A549 treated with Hydrocortisone at 1 μM for 4 hours (cell line): ENCODE data around the gene ECHDC3. TPM values are rescaled to one million over a fixed set of nuclear protein-coding genes. Genes with fewer than 3 reads are reported as not detected.

Experiments
- total RNA-seq: library from RNA; stranded (reverse); fragments of 200-300 nt; extraction: Qiagen RNA extraction; gene quantifications from 5 replicates; pipeline ENCODE4 v1.2.3, GENCODE V29; 2022

Gene ECHDC3, protein sequence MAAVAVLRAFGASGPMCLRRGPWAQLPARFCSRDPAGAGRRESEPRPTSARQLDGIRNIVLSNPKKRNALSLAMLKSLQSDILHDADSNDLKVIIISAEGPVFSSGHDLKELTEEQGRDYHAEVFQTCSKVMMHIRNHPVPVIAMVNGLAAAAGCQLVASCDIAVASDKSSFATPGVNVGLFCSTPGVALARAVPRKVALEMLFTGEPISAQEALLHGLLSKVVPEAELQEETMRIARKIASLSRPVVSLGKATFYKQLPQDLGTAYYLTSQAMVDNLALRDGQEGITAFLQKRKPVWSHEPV
- total RNA-seq: 8.9 to 10.9 TPM (median 10.2 TPM) in 5 replicates

DNA sequence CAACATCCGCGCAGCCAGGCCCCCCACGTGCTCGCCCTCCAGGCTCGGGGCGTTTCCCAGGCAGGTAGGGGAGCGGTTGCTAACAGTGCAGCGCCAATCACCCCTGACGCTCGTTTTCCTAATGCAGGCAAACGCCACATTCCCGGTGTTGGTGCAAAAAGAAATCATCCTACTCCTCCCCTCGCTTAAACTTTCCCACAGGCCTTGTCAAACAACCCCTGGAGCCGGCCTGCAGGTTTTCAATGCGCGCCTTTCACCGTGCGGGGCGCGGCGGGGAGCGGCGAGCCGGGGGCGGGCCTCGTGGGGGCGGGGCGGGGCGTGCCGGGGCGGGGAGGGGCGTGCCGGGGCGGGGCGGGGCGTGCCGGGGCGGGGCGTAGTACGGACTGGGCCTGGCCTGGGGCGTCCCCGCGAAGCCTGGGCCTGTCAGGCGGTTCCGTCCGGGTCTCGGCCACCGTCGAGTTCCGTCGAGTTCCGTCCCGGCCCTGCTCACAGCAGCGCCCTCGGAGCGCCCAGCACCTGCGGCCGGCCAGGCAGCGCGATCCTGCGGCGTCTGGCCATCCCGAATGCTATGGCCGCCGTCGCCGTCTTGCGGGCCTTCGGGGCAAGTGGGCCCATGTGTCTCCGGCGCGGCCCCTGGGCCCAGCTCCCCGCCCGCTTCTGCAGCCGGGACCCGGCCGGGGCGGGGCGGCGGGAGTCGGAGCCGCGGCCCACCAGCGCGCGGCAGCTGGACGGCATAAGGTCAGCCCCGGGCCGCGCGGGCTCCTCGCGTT lies at the start of gene ECHDC3:
ECHDC3 (plus strand) TSS at position 374 of the 770 bp plus-strand sequence; CDS start at position 569, 195 bp downstream.

Other genes starting within 250 kb of the ECHDC3 start
- gene USP6NL, start 130.7 kb upstream of the ECHDC3 start, total RNA-seq: 9.7 to 13.6 TPM (median 11.9 TPM) in 5 replicates
- gene PROSER2, start 81.0 kb downstream of the ECHDC3 start, total RNA-seq: 34.2 to 44.3 TPM (median 40.3 TPM) in 5 replicates